Transverse colon (tissue), 4 donors: ENCODE data around the gene SPACA5. TPM values are rescaled to one million over a fixed set of nuclear protein-coding genes. Genes with fewer than 3 reads are reported as not detected.

Experiments used
- DNase-seq: peaks from one replicate; pipeline ENCODE4 v3.0.0-alpha.2; 2019
- H3K27ac ChIP-seq, 4 donors: fragments of 200-600 bp; sonication (generic); 2 replicates each; pipeline ENCODE4 v1.5.1; 2016 to 2018; ENCODE audit warnings: inconsistent platforms in 4 of 4
- H3K27me3 ChIP-seq: fragments of 200-600 bp; sonication (generic); 2 replicates; pipeline ENCODE4 v1.5.1; 2017; ENCODE audit warnings: inconsistent platforms
- H3K36me3 ChIP-seq, 4 donors: fragments of 200-600 bp; sonication (generic); 2 replicates each; pipeline ENCODE4 v1.5.1; 2017 to 2019; ENCODE audit warnings: inconsistent platforms in 4 of 4
- H3K4me1 ChIP-seq, 4 donors: fragments of 200-600 bp; sonication (generic); 2 replicates each; pipeline ENCODE4 v1.5.1; 2017 to 2020; ENCODE audit warnings: inconsistent platforms in 4 of 4
- H3K4me3 ChIP-seq, 4 donors: fragments of 200-600 bp; sonication (generic); 1 replicate in 1 of 4; 2 replicates in 3 of 4; pipeline versions ENCODE4 v1.5.1 to v1.6.1; 2017 to 2019; ENCODE audit warnings: inconsistent platforms in 4 of 4
- H3K9me3 ChIP-seq, 2 donors: fragments of 200-600 bp; sonication (generic); 2 replicates each; pipeline ENCODE4 v1.5.1; 2017 to 2019; ENCODE audit warnings: inconsistent platforms in 2 of 2
- CTCF ChIP-seq, 5 experiments: fragments of 200-600 bp in 3 of 5; fragments of 450-650 bp in 2 of 5; sonication (generic) in 3 of 5; IDR thresholded peaks; 1 replicate in 2 of 5; 2 replicates in 3 of 5; pipeline ENCODE4 v1.5.1; 2016 to 2017; ENCODE audit warnings: antibody characterized with exemption in 5 of 5, inconsistent platforms in 3 of 5, mild to moderate bottlenecking in 2 of 5, moderate library complexity in 1 of 5
- EP300 ChIP-seq: sonication (generic); formaldehyde crosslinking; IDR thresholded peaks from one replicate; pipeline ENCODE4 v1.6.1; 2017; ENCODE audit warnings: antibody characterized with exemption, low read depth
- POLR2A ChIP-seq: fragments of 450-650 bp; IDR thresholded peaks from one replicate; pipeline ENCODE4 v1.6.1; 2016; ENCODE audit warnings: antibody characterized with exemption, mild to moderate bottlenecking, moderate library complexity
- POLR2AphosphoS5 ChIP-seq, 3 donors: sonication (generic); formaldehyde crosslinking; IDR thresholded peaks; one replicate each; pipeline ENCODE4 v1.6.1; 2016; ENCODE audit warnings: antibody characterized with exemption in 3 of 3
- WGBS, 2 donors: methylation state at CpG; one replicate each; pipeline ENCODE4 v1.1.5; 2018; ENCODE audit warnings: low coverage in 1 of 2; 5-methylcytosine and 5-hydroxymethylcytosine counted together
- in situ Hi-C, 4 donors: fragments of 200-750 bp; cut with MboI; loops; one replicate each; pipeline versions ENCODE4 v1.15.0 to v1.15.1; 2017; ENCODE audit warnings: low sequenced_read_pairs in 3 of 4, low pct_ligation_motif_present in 1 of 4, low pct_unique_long_range_greater_than_20kb in 1 of 4
- intact Hi-C: fragments of 100-400 bp; cut with DNase I; formaldehyde crosslinking; loops from one replicate; pipeline ENCODE4 v1.15.1; 2023; ENCODE audit warnings: low total_unique reads
- total RNA-seq, 4 donors: library from RNA; depleted of rRNA; stranded (reverse); fragments of >200 nt; gene quantifications; one replicate each; pipeline ENCODE4 v1.1.0, GENCODE V29; 2016

The SPACA5 gene
- total RNA-seq, 4 donors from 2014 or later: not detected

GRCh38 chrX:47992669-47993068 lies 14.1 kb upstream of the SPACA5 start:
- H3K27me3 ChIP-seq: no peaks in the 10 kb centered on the region
- H3K4me1 ChIP-seq: no peaks in the 10 kb centered on the region
- TF ChIP-seq EP300: no peak
- TF ChIP-seq POLR2AphosphoS5 (IDR thresholded peaks at IDR 0.05): no peak
- TF ChIP-seq CTCF (IDR thresholded peaks at IDR 0.05): no peak
- no peak for TF ChIP-seq POLR2A
- intact Hi-C loops (no loop called here), in situ Hi-C loops (no loop called here)
- H3K36me3 ChIP-seq: no peaks in the 10 kb centered on the region
- no peaks in the 10 kb centered on the region for H3K9me3 ChIP-seq
- DNase-seq: no peak
- H3K4me3 ChIP-seq: no peak overlapping the region
- 91% methylated on average over 2 of the region's 2 CpGs; no CpG with 5 or more reads in 1 of the 2 donors for WGBS, 2 donors
- no peak overlapping the region for H3K27ac ChIP-seq

GRCh38 chrX:48001260-48001659 lies 5.5 kb upstream of the SPACA5 start:
- no peak for DNase-seq
- in situ Hi-C loops: no loop called here
- Histone ChIP-seq H3K36me3 (no peaks in the 10 kb centered on the region), H3K4me3 (no peak overlapping the region), H3K4me1 (peaks cover 0 to 6% (median 2%) of the 10 kb centered on the region in 4 donors), H3K27ac (no peak overlapping the region), H3K27me3 (no peaks in the 10 kb centered on the region), H3K9me3 (no peaks in the 10 kb centered on the region)
- intact Hi-C loops: no loop called here
- TF ChIP-seq POLR2AphosphoS5 (IDR thresholded peaks at IDR 0.05) (no peak), EP300 (no peak), CTCF (IDR thresholded peaks at IDR 0.05) (no peak), POLR2A (no peak)
- WGBS, 2 donors: 84 to 92% methylated on average over 2 to 3 of the region's 3 CpGs

- H3K9me3 ChIP-seq: no peaks in the 10 kb centered on the region
- in situ Hi-C loops: no loop called here
- no peaks in the 10 kb centered on the region for H3K27me3 ChIP-seq
- 61 to 80% methylated on average over 1 to 3 of the region's 3 CpGs for WGBS, 2 donors
- TF ChIP-seq POLR2AphosphoS5 (IDR thresholded peaks at IDR 0.05) (no peak), EP300 (no peak), POLR2A (no peak)
- intact Hi-C loops: no loop called here
- H3K4me1 ChIP-seq: peaks cover 0 to 6% (median 2%) of the 10 kb centered on the region in 4 donors
- H3K4me3 ChIP-seq: no peak overlapping the region
- no peak overlapping the region for H3K27ac ChIP-seq
- no peak for DNase-seq
- H3K36me3 ChIP-seq: no peaks in the 10 kb centered on the region
Measured at GRCh38 chrX:48002319-48002718, 4.5 kb upstream of the SPACA5 start.

- DNase-seq: no peak
- Histone ChIP-seq H3K4me3 (peak overlapping the region in 3 of 4 donors; percentile 46 to 61 (median 54)), H3K4me1 (peaks cover 0 to 6% (median 2%) of the 10 kb centered on the region in 4 donors), H3K9me3 (no peaks in the 10 kb centered on the region), H3K36me3 (no peaks in the 10 kb centered on the region), H3K27me3 (no peaks in the 10 kb centered on the region), H3K27ac (peak overlapping the region in 2 of 4 donors; percentile 80 to 83)
- intact Hi-C loops: no loop called here
- in situ Hi-C loops: no loop called here
- TF ChIP-seq EP300 (no peak), CTCF (IDR thresholded peaks at IDR 0.05) (no peak), POLR2AphosphoS5 (IDR thresholded peaks at IDR 0.05) (no peak), POLR2A (no peak)
- WGBS, 2 donors: 20 to 51% methylated on average over 3 to 7 of the region's 7 CpGs
Measured at GRCh38 chrX:48002929-48003328, 3.9 kb upstream of the SPACA5 start.

- Histone ChIP-seq H3K27ac (peak overlapping the region; percentile 65 to 83 (median 80)), H3K4me1 (peaks cover 0 to 6% (median 2%) of the 10 kb centered on the region in 4 donors), H3K4me3 (peak overlapping the region; percentile 39 to 61 (median 50)), H3K9me3 (no peaks in the 10 kb centered on the region), H3K36me3 (no peaks in the 10 kb centered on the region), H3K27me3 (no peaks in the 10 kb centered on the region)
- intact Hi-C loops: no loop called here
- in situ Hi-C loops: no loop called here
- TF ChIP-seq EP300: no peak
- no peak for TF ChIP-seq POLR2AphosphoS5 (IDR thresholded peaks at IDR 0.05)
- no peak for TF ChIP-seq POLR2A
- no peak for TF ChIP-seq CTCF (IDR thresholded peaks at IDR 0.05)
- peak; percentile 26 for DNase-seq
- WGBS, 2 donors: 0 to 38% methylated on average over 4 to 18 of the region's 18 CpGs
Measured at GRCh38 chrX:48003367-48003757, 3.4 kb upstream of the SPACA5 start.
